ENCODE results near the gene DIP2C.

The DIP2C gene

DNA sequence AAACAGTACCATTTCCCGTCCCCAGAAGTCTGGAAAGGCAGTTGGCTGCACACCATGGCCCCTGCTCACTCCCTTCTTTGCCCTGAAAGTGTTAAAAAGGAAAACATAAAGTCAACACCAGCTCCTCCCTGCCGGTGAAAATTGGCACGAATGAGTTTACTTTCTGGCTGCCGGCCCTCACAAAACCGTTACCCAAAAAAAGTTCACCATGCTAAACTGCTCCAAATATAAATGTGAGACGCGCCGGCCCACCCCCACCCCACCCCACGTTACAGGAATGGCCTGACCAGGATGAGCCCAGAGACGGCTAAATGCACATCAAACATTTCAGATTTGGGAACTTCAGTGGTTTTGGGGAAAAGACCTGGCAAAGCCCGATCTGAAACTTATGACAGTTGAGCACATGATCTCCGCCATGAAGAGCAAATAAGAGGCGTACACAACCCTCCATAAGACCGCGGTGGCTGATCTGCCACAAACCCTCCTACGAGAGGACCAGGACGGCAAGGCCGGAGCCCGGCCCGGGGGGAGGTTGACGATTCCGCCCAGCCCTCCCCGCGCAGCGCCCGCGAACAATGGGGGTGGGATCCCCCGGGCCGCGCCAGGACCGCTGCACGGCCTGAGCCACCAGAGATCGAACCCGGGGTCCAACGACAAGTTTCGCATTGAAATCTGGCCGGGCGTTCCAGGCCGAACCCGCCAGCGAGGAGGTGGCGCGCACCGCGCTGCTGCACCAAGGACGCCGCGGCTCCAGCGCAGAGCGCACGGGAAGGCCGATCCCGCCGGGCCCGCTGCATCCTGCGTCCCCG lies 952 bp downstream of the DIP2C start:
- H2AFZ ChIP-seq (ENCODE audit: low read depth, low read length), result no peak overlapping the region
- no peak for TF ChIP-seq EZH2 (IDR thresholded peaks at IDR 0.05; ENCODE audit: borderline replicate concordance, low read depth, low read length, severe bottlenecking)
- TF ChIP-seq, protein P1, sequence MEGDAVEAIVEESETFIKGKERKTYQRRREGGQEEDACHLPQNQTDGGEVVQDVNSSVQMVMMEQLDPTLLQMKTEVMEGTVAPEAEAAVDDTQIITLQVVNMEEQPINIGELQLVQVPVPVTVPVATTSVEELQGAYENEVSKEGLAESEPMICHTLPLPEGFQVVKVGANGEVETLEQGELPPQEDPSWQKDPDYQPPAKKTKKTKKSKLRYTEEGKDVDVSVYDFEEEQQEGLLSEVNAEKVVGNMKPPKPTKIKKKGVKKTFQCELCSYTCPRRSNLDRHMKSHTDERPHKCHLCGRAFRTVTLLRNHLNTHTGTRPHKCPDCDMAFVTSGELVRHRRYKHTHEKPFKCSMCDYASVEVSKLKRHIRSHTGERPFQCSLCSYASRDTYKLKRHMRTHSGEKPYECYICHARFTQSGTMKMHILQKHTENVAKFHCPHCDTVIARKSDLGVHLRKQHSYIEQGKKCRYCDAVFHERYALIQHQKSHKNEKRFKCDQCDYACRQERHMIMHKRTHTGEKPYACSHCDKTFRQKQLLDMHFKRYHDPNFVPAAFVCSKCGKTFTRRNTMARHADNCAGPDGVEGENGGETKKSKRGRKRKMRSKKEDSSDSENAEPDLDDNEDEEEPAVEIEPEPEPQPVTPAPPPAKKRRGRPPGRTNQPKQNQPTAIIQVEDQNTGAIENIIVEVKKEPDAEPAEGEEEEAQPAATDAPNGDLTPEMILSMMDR (IDR thresholded peaks at IDR 0.05; ENCODE audit: borderline replicate concordance, extremely low read depth, low read length, poor library complexity, severe bottlenecking), result no peak
- H3K79me2 ChIP-seq (ENCODE audit: insufficient read depth, low read length), result no peaks in the 10 kb centered on the region
- no peaks in the 10 kb centered on the region for H3K9me3 ChIP-seq (ENCODE audit: insufficient read depth, low read length, severe bottlenecking)
- no peak overlapping the region for H3K4me2 ChIP-seq (ENCODE audit: insufficient read depth, low read length)
- H3K27ac ChIP-seq (ENCODE audit: low read length), result no peak overlapping the region
- no peak overlapping the region for H3K9ac ChIP-seq (ENCODE audit: low read depth, low read length)
- no peak for DNase-seq
- H3K27me3 ChIP-seq (ENCODE audit: insufficient read depth, low read length, poor library complexity), result peaks cover 8% of the 10 kb centered on the region
- no peaks in the 10 kb centered on the region for H4K20me1 ChIP-seq (ENCODE audit: insufficient read depth, low read length)
- ATAC-seq (ENCODE audit: insufficient read depth, low read depth), result no peak
- H3K36me3 ChIP-seq (ENCODE audit: insufficient read depth, low read length), result no peaks in the 10 kb centered on the region
- H3K4me3 ChIP-seq (ENCODE audit: low read depth in 1 of 2, low read length in 2 of 2), result no peak overlapping the region
- no peaks in the 10 kb centered on the region for H3K4me1 ChIP-seq (ENCODE audit: insufficient read depth, low read length)

DNA sequence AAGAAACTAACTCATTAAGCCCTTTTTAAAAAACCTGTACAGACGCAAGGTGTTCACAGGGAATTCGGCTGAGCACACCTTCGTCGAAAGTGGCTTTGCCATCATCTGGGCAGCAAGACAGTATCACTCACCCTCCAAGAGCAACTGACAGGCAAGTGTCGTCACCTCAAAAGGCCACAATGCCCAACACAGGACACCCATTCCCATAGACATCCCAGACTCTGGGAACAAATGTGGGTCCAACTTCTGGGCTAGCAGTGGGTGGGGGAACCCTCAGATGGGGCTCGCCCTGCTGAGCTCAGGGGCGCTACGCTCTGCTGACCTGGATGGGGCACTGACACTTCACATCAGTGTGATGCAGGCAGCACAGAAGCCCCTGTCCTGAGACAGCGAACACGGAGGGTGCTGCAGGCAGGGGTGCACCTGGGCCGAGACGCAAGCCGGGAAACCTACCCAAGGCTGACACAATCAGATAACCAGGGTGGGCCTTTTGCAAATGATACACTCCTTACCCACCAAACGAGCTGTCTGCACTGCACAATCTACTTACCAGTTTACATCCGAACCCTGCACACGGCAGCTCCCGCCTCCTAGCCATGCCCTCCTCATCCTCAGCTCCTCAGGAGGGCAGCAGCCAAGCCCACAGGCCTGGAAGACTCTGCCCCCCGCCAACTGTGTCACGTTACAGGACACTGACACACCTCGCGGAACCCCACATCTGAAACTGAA lies 1.7 kb downstream of the DIP2C start:
- H3K27me3 ChIP-seq (ENCODE audit: insufficient read depth, low read length, poor library complexity), result peaks cover 4% of the 10 kb centered on the region
- DNase-seq (no peak), ATAC-seq (ENCODE audit: insufficient read depth, low read depth) (no peak)
- no peak for TF ChIP-seq EZH2 (IDR thresholded peaks at IDR 0.05; ENCODE audit: borderline replicate concordance, low read depth, low read length, severe bottlenecking)
- TF ChIP-seq, protein P1 (IDR thresholded peaks at IDR 0.05; ENCODE audit: borderline replicate concordance, extremely low read depth, low read length, poor library complexity, severe bottlenecking), result no peak
- no peak overlapping the region for H3K4me3 ChIP-seq (ENCODE audit: low read depth in 1 of 2, low read length in 2 of 2)
- no peaks in the 10 kb centered on the region for H3K36me3 ChIP-seq (ENCODE audit: insufficient read depth, low read length)
- no peak overlapping the region for H3K4me2 ChIP-seq (ENCODE audit: insufficient read depth, low read length)
- H3K9ac ChIP-seq (ENCODE audit: low read depth, low read length), result no peak overlapping the region
- H3K79me2 ChIP-seq (ENCODE audit: insufficient read depth, low read length), result no peaks in the 10 kb centered on the region
- H4K20me1 ChIP-seq (ENCODE audit: insufficient read depth, low read length), result no peaks in the 10 kb centered on the region
- H3K9me3 ChIP-seq (ENCODE audit: insufficient read depth, low read length, severe bottlenecking), result no peaks in the 10 kb centered on the region
- H3K27ac ChIP-seq (ENCODE audit: low read length), result no peak overlapping the region
- H3K4me1 ChIP-seq (ENCODE audit: insufficient read depth, low read length), result no peaks in the 10 kb centered on the region
- no peak overlapping the region for H2AFZ ChIP-seq (ENCODE audit: low read depth, low read length)

GRCh38 chr10:686155-686931 lies 3.1 kb downstream of the DIP2C start:
- no peak overlapping the region for H3K9ac ChIP-seq (ENCODE audit: low read depth, low read length)
- TF ChIP-seq EZH2 (IDR thresholded peaks at IDR 0.05; ENCODE audit: borderline replicate concordance, low read depth, low read length, severe bottlenecking), result no peak
- TF ChIP-seq, protein P1 (IDR thresholded peaks at IDR 0.05; ENCODE audit: borderline replicate concordance, extremely low read depth, low read length, poor library complexity, severe bottlenecking), result no peak
- H3K4me3 ChIP-seq (ENCODE audit: low read depth in 1 of 2, low read length in 2 of 2), result no peak overlapping the region
- no peaks in the 10 kb centered on the region for H3K36me3 ChIP-seq (ENCODE audit: insufficient read depth, low read length)
- H3K9me3 ChIP-seq (ENCODE audit: insufficient read depth, low read length, severe bottlenecking), result no peaks in the 10 kb centered on the region
- H3K27ac ChIP-seq (ENCODE audit: low read length), result no peak overlapping the region
- no peak overlapping the region for H3K4me2 ChIP-seq (ENCODE audit: insufficient read depth, low read length)
- DNase-seq, result no peak
- no peaks in the 10 kb centered on the region for H3K79me2 ChIP-seq (ENCODE audit: insufficient read depth, low read length)
- H4K20me1 ChIP-seq (ENCODE audit: insufficient read depth, low read length), result no peaks in the 10 kb centered on the region
- no peak for ATAC-seq (ENCODE audit: insufficient read depth, low read depth)
- no peak overlapping the region for H2AFZ ChIP-seq (ENCODE audit: low read depth, low read length)
- H3K27me3 ChIP-seq (ENCODE audit: insufficient read depth, low read length, poor library complexity), result no peaks in the 10 kb centered on the region
- no peaks in the 10 kb centered on the region for H3K4me1 ChIP-seq (ENCODE audit: insufficient read depth, low read length)

Measured in DND-41 (cell line).